Measurements from ENCODE around the gene SLC16A4.
"Not testable (repeated sequence)": the region's sequence is repeated elsewhere in the genome, so short reads cannot be mapped to it uniquely, and the experiment has no call there.

Gene SLC16A4

DNA sequence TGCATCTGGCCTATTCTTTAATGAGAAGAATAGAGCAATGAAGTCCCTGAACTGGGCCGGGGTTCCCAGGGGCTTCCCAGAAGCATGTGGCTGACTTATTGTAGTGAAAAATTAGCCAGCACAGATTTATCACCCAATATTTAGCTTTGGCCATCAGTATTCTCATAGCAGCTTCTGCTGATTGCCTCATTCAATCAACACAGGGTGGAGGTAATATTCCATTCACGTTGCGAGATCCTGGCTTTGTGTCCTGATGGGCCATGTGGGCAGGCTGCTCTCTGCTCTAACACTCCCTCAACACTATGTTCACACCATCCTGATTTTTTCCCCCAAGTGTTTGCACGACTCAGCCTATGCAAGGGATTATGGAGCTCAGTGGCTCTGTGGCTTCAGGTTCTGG lies 38.1 kb upstream of the SLC16A4 start:
- H3K27me3 ChIP-seq (ENCODE audit: control insufficient read depth in 2 of 2, insufficient read depth in 2 of 2, low read length in 2 of 2), result no peaks in the 10 kb centered on the region
- H3K4me3 ChIP-seq (ENCODE audit: low read length in 2 of 2), result no peak overlapping the region
- H3K27ac ChIP-seq (ENCODE audit: low read depth in 2 of 2, low read length in 2 of 2), result no peak overlapping the region
- H3K4me1 ChIP-seq (ENCODE audit: control insufficient read depth in 2 of 2, insufficient read depth in 2 of 2, low read length in 2 of 2), result no peaks in the 10 kb centered on the region
- H3K36me3 ChIP-seq (ENCODE audit: control insufficient read depth in 2 of 2, insufficient read depth in 2 of 2, low read length in 2 of 2), result no peaks in the 10 kb centered on the region
- no peaks in the 10 kb centered on the region for H3K9me3 ChIP-seq (ENCODE audit: control insufficient read depth in 2 of 2, low read length in 2 of 2)
- H3K9ac ChIP-seq (ENCODE audit: low read depth in 1 of 2, low read length in 2 of 2), result no peak overlapping the region

GRCh38 chr1:110426854-110427253 lies 36.0 kb upstream of the SLC16A4 start:
- no peaks in the 10 kb centered on the region for H3K27me3 ChIP-seq (ENCODE audit: control insufficient read depth in 2 of 2, insufficient read depth in 2 of 2, low read length in 2 of 2)
- H3K9ac ChIP-seq (ENCODE audit: low read depth in 1 of 2, low read length in 2 of 2), result no peak overlapping the region
- H3K9me3 ChIP-seq (ENCODE audit: control insufficient read depth in 2 of 2, low read length in 2 of 2), result no peaks in the 10 kb centered on the region
- H3K27ac ChIP-seq (ENCODE audit: low read depth in 2 of 2, low read length in 2 of 2), result no peak overlapping the region
- H3K36me3 ChIP-seq (ENCODE audit: control insufficient read depth in 2 of 2, insufficient read depth in 2 of 2, low read length in 2 of 2), result no peaks in the 10 kb centered on the region
- no peaks in the 10 kb centered on the region for H3K4me1 ChIP-seq (ENCODE audit: control insufficient read depth in 2 of 2, insufficient read depth in 2 of 2, low read length in 2 of 2)
- H3K4me3 ChIP-seq (ENCODE audit: low read length in 2 of 2), result no peak overlapping the region

- Histone ChIP-seq H3K4me3 (ENCODE audit: low read length in 2 of 2) (no peak overlapping the region), H3K9ac (ENCODE audit: low read depth in 1 of 2, low read length in 2 of 2) (no peak overlapping the region), H3K27ac (ENCODE audit: low read depth in 2 of 2, low read length in 2 of 2) (no peak overlapping the region), H3K36me3 (ENCODE audit: control insufficient read depth in 2 of 2, insufficient read depth in 2 of 2, low read length in 2 of 2) (no peaks in the 10 kb centered on the region), H3K27me3 (ENCODE audit: control insufficient read depth in 2 of 2, insufficient read depth in 2 of 2, low read length in 2 of 2) (no peaks in the 10 kb centered on the region), H3K9me3 (ENCODE audit: control insufficient read depth in 2 of 2, low read length in 2 of 2) (no peaks in the 10 kb centered on the region), H3K4me1 (ENCODE audit: control insufficient read depth in 2 of 2, insufficient read depth in 2 of 2, low read length in 2 of 2) (no peaks in the 10 kb centered on the region)
Measured at GRCh38 chr1:110425612-110426152, 34.9 kb upstream of the SLC16A4 start.

DNA sequence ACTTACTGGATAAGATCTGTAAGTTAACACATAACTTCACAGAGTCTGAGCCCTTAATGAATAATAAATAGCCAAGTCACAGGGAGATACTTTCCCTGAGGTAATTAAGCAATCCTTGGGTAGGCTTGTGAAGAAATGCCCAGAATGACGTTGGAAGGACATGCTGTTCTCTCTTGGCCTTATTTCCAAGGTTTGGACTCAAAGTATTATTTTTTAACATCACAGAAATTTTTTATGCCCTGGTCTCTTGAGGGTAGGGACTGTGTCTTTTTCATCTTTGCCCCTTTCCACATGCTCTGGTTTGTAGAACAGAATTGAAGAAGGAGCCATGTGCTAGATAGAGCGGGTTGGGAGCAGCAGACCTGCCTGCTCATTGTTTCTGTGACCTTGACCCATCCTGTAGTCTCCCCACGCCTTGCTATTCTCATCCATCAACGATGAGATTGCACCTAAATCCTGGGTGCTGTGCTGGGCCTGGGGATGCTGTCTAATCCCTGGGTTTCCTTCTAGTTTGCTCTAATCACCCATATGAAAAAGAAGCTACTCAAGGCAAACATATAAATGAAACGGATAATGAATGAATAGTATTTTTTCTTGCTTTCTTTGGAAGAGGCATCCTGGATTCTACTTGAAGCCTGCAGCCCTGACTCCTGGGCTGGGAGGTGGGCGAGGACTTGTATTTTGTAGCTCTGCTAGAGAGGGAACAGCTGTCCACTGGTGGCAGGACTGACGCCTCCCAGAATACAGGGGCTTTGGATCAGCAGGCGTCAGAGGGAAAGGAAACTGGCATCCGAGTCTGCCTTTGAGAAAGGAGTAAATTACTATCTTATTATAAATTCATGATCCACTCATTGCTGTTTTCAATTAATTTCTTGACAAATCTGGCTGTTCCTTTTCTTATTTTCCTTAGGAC lies 34.1 kb upstream of the SLC16A4 start:
- no peaks in the 10 kb centered on the region for H3K36me3 ChIP-seq (ENCODE audit: control insufficient read depth in 2 of 2, insufficient read depth in 2 of 2, low read length in 2 of 2)
- no peaks in the 10 kb centered on the region for H3K27me3 ChIP-seq (ENCODE audit: control insufficient read depth in 2 of 2, insufficient read depth in 2 of 2, low read length in 2 of 2)
- H3K4me3 ChIP-seq (ENCODE audit: low read length in 2 of 2), result no peak overlapping the region
- no peaks in the 10 kb centered on the region for H3K4me1 ChIP-seq (ENCODE audit: control insufficient read depth in 2 of 2, insufficient read depth in 2 of 2, low read length in 2 of 2)
- no peak overlapping the region for H3K9ac ChIP-seq (ENCODE audit: low read depth in 1 of 2, low read length in 2 of 2)
- H3K27ac ChIP-seq (ENCODE audit: low read depth in 2 of 2, low read length in 2 of 2), result no peak overlapping the region
- no peaks in the 10 kb centered on the region for H3K9me3 ChIP-seq (ENCODE audit: control insufficient read depth in 2 of 2, low read length in 2 of 2)

DNA sequence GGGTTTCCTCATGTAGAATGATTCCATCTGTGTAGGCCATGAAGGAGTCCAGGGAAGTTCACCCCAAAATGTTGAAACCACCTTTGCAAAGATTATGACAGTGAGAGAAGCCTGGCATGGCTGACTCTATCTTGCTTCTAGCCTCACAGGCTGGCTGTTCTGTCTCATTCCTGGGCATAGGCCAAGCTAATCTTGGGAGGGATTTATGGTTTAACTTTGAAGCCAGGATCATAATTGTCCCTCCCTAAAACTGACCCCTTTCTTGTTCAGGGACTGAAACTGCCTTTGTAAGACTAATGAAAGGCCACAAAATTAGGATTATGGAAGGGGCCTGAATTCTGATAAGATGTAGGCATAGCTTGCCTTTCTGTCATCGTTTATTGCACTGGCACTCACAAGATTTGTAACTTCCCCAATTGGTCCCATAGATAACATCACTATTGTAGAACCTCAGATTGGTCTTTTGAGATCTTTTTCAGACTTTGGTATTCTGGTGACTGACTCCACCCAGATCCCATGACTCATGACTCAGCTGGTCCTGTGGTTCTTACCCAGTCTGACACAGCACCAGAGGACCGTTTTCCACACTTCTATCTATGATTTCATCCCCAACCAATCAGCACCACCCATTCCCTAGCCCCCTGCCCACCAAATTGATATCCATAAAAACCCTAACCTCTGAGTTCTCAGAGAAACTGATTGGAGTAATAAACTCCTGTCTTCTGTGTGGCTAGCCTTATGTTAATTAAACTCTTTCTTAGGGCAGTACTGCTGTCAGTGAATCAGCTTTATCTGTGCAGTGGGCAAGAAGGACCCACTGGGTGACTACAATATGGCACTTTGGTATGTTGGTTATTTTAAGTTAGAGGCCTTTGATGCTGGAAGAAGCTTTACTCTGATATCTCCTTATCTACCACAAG lies 30.3 kb upstream of the SLC16A4 start:
- Histone ChIP-seq H3K4me1 (ENCODE audit: control insufficient read depth in 2 of 2, insufficient read depth in 2 of 2, low read length in 2 of 2) (no peaks in the 10 kb centered on the region), H3K4me3 (ENCODE audit: low read length in 2 of 2) (no peak overlapping the region), H3K9ac (ENCODE audit: low read depth in 1 of 2, low read length in 2 of 2) (no peak overlapping the region), H3K9me3 (ENCODE audit: control insufficient read depth in 2 of 2, low read length in 2 of 2) (no peaks in the 10 kb centered on the region), H3K36me3 (ENCODE audit: control insufficient read depth in 2 of 2, insufficient read depth in 2 of 2, low read length in 2 of 2) (no peaks in the 10 kb centered on the region), H3K27ac (ENCODE audit: low read depth in 2 of 2, low read length in 2 of 2) (no peak overlapping the region), H3K27me3 (ENCODE audit: control insufficient read depth in 2 of 2, insufficient read depth in 2 of 2, low read length in 2 of 2) (no peaks in the 10 kb centered on the region)

DNA sequence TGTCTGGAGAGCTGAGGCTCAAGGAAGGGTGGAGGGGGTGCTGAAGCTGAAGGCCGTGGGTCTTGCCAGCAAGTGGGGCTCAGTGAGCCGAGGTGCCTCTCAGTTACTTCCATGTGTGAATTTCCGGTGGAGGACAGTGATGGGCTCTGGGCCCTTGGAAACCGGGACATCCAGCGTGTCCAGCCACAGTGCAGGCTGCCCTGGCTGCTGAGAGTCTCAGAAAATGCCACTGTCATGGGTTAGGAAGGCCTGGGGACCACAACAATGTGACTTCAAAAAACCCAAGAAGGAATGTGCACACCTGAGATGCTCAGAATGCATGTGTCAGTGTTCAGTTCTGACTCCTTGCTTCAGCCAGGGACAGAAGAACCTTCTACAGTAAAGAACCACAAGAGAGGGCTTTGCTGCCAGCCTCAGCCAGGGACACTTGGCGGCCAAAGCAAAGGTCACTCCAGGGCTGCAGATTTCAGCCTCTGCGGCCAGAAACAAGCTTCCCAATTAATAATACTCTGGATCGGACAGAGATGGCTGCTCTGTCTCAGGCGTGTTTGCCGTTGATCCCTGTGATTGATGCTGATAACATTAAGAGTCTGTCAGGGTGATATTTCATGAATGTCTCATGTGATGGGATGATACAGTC lies 29.3 kb upstream of the SLC16A4 start:
- Histone ChIP-seq H3K4me3 (ENCODE audit: low read length in 2 of 2) (no peak overlapping the region), H3K9me3 (ENCODE audit: control insufficient read depth in 2 of 2, low read length in 2 of 2) (no peaks in the 10 kb centered on the region), H3K27me3 (ENCODE audit: control insufficient read depth in 2 of 2, insufficient read depth in 2 of 2, low read length in 2 of 2) (no peaks in the 10 kb centered on the region), H3K4me1 (ENCODE audit: control insufficient read depth in 2 of 2, insufficient read depth in 2 of 2, low read length in 2 of 2) (no peaks in the 10 kb centered on the region), H3K27ac (ENCODE audit: low read depth in 2 of 2, low read length in 2 of 2) (no peak overlapping the region), H3K36me3 (ENCODE audit: control insufficient read depth in 2 of 2, insufficient read depth in 2 of 2, low read length in 2 of 2) (no peaks in the 10 kb centered on the region), H3K9ac (ENCODE audit: low read depth in 1 of 2, low read length in 2 of 2) (no peak overlapping the region)

DNA sequence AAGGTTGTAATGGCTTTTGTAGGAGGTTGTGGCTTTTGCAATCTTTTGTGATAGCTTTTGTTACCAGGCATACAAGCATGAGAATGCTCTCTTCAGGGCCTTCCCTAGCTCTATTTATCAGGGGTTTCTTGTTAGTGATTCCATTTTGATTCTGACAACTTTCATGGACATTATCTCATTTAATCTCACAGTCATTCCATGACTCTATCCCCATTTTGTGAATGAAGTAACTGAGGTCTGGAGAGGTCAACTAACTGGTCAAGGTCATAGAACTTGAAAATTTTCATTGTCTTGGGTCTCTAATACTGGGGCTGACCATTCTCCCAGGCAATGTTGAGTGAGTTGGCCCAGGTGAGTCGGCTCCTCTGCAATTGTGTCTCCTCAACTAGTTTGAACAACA lies 27.9 kb upstream of the SLC16A4 start:
- Histone ChIP-seq H3K36me3 (ENCODE audit: control insufficient read depth in 2 of 2, insufficient read depth in 2 of 2, low read length in 2 of 2) (no peaks in the 10 kb centered on the region), H3K4me1 (ENCODE audit: control insufficient read depth in 2 of 2, insufficient read depth in 2 of 2, low read length in 2 of 2) (no peaks in the 10 kb centered on the region), H3K27ac (ENCODE audit: low read depth in 2 of 2, low read length in 2 of 2) (no peak overlapping the region), H3K4me3 (ENCODE audit: low read length in 2 of 2) (no peak overlapping the region), H3K9me3 (ENCODE audit: control insufficient read depth in 2 of 2, low read length in 2 of 2) (no peaks in the 10 kb centered on the region), H3K27me3 (ENCODE audit: control insufficient read depth in 2 of 2, insufficient read depth in 2 of 2, low read length in 2 of 2) (no peaks in the 10 kb centered on the region), H3K9ac (ENCODE audit: low read depth in 1 of 2, low read length in 2 of 2) (no peak overlapping the region)

DNA sequence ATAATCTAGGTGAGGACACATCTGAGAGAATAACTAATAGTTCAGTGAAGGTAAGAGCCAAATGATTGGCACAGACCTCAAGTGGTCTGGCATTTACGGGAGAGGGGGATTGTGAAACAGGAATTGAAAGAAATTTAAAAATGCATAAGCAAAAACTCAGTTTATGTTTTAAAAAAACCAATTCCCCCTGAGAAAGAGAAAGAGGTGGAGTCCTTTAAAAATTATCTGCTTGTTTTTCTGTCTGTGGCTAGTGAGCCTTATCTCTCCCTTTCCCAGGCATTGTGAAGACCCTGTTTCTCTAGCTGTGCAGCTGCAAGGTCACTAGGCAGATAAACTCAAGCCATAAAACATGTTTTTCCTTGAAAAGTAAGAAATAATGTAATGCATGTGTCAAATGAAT lies 22.2 kb upstream of the SLC16A4 start:
- not testable (repeated sequence) for H3K9me3 ChIP-seq (ENCODE audit: control insufficient read depth in 2 of 2, low read length in 2 of 2); H3K27ac ChIP-seq (ENCODE audit: low read depth in 2 of 2, low read length in 2 of 2); H3K4me3 ChIP-seq (ENCODE audit: low read length in 2 of 2); H3K4me1 ChIP-seq (ENCODE audit: control insufficient read depth in 2 of 2, insufficient read depth in 2 of 2, low read length in 2 of 2); H3K36me3 ChIP-seq (ENCODE audit: control insufficient read depth in 2 of 2, insufficient read depth in 2 of 2, low read length in 2 of 2); H3K27me3 ChIP-seq (ENCODE audit: control insufficient read depth in 2 of 2, insufficient read depth in 2 of 2, low read length in 2 of 2); H3K9ac ChIP-seq (ENCODE audit: low read depth in 1 of 2, low read length in 2 of 2)

- Histone ChIP-seq H3K9ac (ENCODE audit: low read depth in 1 of 2, low read length in 2 of 2) (no peak overlapping the region), H3K36me3 (ENCODE audit: control insufficient read depth in 2 of 2, insufficient read depth in 2 of 2, low read length in 2 of 2) (no peaks in the 10 kb centered on the region), H3K4me1 (ENCODE audit: control insufficient read depth in 2 of 2, insufficient read depth in 2 of 2, low read length in 2 of 2) (peaks cover 4 to 6% of the 10 kb centered on the region in 2 donors), H3K9me3 (ENCODE audit: control insufficient read depth in 2 of 2, low read length in 2 of 2) (no peaks in the 10 kb centered on the region), H3K27me3 (ENCODE audit: control insufficient read depth in 2 of 2, insufficient read depth in 2 of 2, low read length in 2 of 2) (no peaks in the 10 kb centered on the region), H3K4me3 (ENCODE audit: low read length in 2 of 2) (no peak overlapping the region), H3K27ac (ENCODE audit: low read depth in 2 of 2, low read length in 2 of 2) (no peak overlapping the region)
Measured at GRCh38 chr1:110412576-110412975, 21.8 kb upstream of the SLC16A4 start.

Data from mucosa of rectum (tissue), 2 donors.